Osteocyte (in vitro differentiated cells): ENCODE measurements around the gene CLMN. TPM values are rescaled to one million over a fixed set of nuclear protein-coding genes. Genes with fewer than 3 reads are reported as not detected.
A peak's percentile ranks its signal among the peaks of the same experiment; 100 is the strongest.

Source experiments
- DNase-seq: peaks from one replicate; pipeline ENCODE4 v3.0.0; 2021; ENCODE audit warnings: mixed read lengths; ENCODE audit not compliant: unreplicated experiment; ENCODE audit errors: extremely low spot score
- H3K27ac Mint-ChIP-seq: one replicate; pipeline ENCODE4 v1.8.0; 2021; ENCODE audit warnings: mild to moderate bottlenecking, mixed read lengths; ENCODE audit not compliant: unreplicated experiment
- H3K27me3 Mint-ChIP-seq: one replicate; pipeline ENCODE4 v1.8.0; 2021; ENCODE audit warnings: mixed read lengths; ENCODE audit not compliant: unreplicated experiment
- H3K36me3 Mint-ChIP-seq: one replicate; pipeline ENCODE4 v1.8.0; 2021; ENCODE audit warnings: mixed read lengths; ENCODE audit not compliant: unreplicated experiment
- H3K4me1 Mint-ChIP-seq: one replicate; pipeline ENCODE4 v1.8.0; 2021; ENCODE audit warnings: mixed read lengths; ENCODE audit not compliant: unreplicated experiment
- H3K4me3 Mint-ChIP-seq: one replicate; pipeline ENCODE4 v1.8.0; 2021; ENCODE audit warnings: mild to moderate bottlenecking, moderate library complexity, mixed read lengths; ENCODE audit not compliant: unreplicated experiment
- H3K9me3 Mint-ChIP-seq: one replicate; pipeline ENCODE4 v1.8.0; 2021; ENCODE audit warnings: mixed read lengths; ENCODE audit not compliant: unreplicated experiment
- total RNA-seq: library from RNA; stranded (reverse); gene quantifications from 2 replicates; pipeline ENCODE4 v1.2.1, GENCODE V29; 2021
- TF ChIP-seq, protein P1 (sequence below): fragments of 200-600 bp; sonication (generic); IDR thresholded peaks from 2 replicates; pipeline ENCODE4 v1.5.0; 2021; ENCODE audit warnings: antibody characterized with exemption, mild to moderate bottlenecking, moderate library complexity

The CLMN gene
- total RNA-seq, 1 donor from 2014 or later: 5.4 TPM

DNA sequence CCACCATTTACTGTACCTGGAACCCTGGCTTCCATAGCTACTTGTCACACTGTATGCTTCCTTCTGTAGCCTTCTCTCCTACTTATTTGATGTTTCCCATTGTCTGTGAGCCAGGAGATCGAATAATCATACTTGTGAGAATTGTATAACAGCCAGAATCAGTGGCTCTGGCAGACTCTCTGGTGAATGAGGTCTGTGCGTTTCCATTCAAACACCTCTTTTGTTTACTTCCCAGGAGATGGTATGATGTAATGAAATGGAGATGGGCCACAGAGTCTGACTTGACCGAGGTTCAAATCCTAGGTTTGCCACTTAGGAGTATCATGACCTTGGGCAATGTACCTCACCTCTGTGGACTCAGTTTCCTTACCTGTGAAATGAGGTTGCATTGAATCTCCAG, 35.7 kb upstream of the CLMN start:
- Mint-ChIP-seq H3K36me3 (no peaks in the 10 kb centered on the region), H3K27me3 (peaks cover 30% of the 10 kb centered on the region), H3K4me3 (no peak overlapping the region), H3K27ac (no peak overlapping the region), H3K4me1 (peaks cover 1% of the 10 kb centered on the region), H3K9me3 (peaks cover 10% of the 10 kb centered on the region)
- no peak for DNase-seq
- TF ChIP-seq, protein P1, sequence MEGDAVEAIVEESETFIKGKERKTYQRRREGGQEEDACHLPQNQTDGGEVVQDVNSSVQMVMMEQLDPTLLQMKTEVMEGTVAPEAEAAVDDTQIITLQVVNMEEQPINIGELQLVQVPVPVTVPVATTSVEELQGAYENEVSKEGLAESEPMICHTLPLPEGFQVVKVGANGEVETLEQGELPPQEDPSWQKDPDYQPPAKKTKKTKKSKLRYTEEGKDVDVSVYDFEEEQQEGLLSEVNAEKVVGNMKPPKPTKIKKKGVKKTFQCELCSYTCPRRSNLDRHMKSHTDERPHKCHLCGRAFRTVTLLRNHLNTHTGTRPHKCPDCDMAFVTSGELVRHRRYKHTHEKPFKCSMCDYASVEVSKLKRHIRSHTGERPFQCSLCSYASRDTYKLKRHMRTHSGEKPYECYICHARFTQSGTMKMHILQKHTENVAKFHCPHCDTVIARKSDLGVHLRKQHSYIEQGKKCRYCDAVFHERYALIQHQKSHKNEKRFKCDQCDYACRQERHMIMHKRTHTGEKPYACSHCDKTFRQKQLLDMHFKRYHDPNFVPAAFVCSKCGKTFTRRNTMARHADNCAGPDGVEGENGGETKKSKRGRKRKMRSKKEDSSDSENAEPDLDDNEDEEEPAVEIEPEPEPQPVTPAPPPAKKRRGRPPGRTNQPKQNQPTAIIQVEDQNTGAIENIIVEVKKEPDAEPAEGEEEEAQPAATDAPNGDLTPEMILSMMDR: no peak

DNA sequence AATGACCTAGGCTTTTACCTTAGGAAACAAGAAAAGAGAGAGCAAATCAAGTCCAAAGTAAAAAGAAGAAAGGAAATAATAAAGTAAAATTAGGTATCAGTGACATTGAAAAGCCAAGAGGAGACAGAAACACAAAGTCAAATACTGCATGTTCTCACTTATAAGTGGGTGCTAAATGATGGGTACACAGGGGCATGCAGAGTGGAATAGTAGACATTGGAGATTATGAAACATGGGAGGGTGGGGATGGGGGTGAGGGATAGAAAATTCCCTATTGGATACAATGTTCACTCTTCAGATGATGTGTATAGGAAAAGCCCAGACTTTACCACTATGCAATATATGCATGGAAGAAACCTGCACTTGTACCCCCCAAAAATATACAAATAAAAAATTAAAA, 35.1 kb upstream of the CLMN start:
- Mint-ChIP-seq H3K4me1 (no peaks in the 10 kb centered on the region), H3K27me3 (peaks cover 33% of the 10 kb centered on the region), H3K36me3 (no peaks in the 10 kb centered on the region), H3K9me3 (peaks cover 10% of the 10 kb centered on the region), H3K4me3 (no peak overlapping the region), H3K27ac (no peak overlapping the region)
- TF ChIP-seq, protein P1: no peak
- no peak for DNase-seq

DNA sequence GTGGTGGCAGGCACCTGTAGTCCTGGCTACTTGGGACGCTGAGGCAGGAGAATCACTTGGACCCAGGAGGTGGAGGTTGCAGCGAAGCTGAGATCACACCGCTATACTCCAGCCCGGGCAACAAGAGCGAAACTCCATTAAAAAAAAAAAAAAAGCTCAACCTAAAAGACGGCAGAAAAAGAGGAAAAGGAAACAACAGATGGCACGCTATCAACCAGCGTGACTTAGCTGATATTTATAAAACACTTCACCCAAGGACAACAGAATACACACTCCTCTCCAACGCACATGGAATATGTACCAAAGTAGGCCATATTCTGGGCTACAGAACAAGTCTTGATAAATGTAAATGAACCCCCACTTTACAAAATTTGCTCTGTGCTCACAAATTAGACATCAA, 34.0 kb upstream of the CLMN start:
- H3K9me3 Mint-ChIP-seq: peaks cover 10% of the 10 kb centered on the region
- no peak for DNase-seq
- H3K36me3 Mint-ChIP-seq: no peaks in the 10 kb centered on the region
- H3K27ac Mint-ChIP-seq: no peak overlapping the region
- H3K27me3 Mint-ChIP-seq: peaks cover 36% of the 10 kb centered on the region
- H3K4me3 Mint-ChIP-seq: no peak overlapping the region
- no peaks in the 10 kb centered on the region for H3K4me1 Mint-ChIP-seq
- TF ChIP-seq, protein P1: no peak

DNA sequence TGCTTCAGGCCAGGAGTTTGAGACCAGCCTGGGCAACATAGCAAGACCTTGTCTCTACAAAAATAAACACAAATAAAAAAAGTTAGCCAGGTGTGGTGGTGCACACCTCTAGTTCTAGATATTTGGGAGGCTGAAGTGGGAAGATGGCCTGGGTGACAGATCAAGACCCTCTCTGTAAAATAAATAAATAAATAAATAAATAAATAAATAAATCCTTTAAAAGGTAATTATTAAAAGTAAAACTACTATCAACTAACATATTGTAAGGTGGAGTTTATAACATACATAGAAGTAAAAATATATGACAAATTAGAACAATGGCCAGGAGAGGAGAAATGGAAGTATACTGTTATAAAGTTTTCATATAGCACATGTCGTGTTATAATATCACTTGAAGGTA, 33.3 kb upstream of the CLMN start:
- H3K9me3 Mint-ChIP-seq: peaks cover 10% of the 10 kb centered on the region
- peak; percentile 15 for DNase-seq
- H3K27me3 Mint-ChIP-seq: peaks cover 32% of the 10 kb centered on the region
- no peaks in the 10 kb centered on the region for H3K4me1 Mint-ChIP-seq
- TF ChIP-seq, protein P1: no peak
- no peak overlapping the region for H3K27ac Mint-ChIP-seq
- no peak overlapping the region for H3K4me3 Mint-ChIP-seq
- no peaks in the 10 kb centered on the region for H3K36me3 Mint-ChIP-seq

DNA sequence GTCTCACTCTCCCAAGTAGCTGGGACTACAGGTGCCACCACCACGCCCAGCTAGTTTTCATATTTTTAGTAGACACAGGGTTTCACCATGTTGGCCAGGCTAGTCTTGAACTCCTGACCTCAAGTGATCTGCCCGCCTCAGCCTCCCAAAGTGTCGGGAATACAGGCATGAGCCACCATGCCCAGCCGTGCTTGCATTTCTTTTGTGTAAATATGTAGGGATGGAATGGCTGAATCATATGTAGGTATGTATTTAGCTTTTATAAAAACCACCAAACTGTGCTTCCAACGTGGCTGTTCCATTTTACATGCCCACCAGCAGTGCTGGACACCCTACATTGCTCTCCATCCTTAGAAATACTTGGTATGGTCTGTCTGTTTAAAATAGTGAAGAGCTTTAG, 32.8 kb upstream of the CLMN start:
- Mint-ChIP-seq H3K4me3 (no peak overlapping the region), H3K36me3 (no peaks in the 10 kb centered on the region), H3K27me3 (peaks cover 33% of the 10 kb centered on the region), H3K9me3 (peaks cover 10% of the 10 kb centered on the region), H3K4me1 (no peaks in the 10 kb centered on the region), H3K27ac (no peak overlapping the region)
- no peak for DNase-seq
- TF ChIP-seq, protein P1: no peak
